ENCODE data around the gene GDPD5. TPM values are rescaled to one million over a fixed set of nuclear protein-coding genes. Genes with fewer than 3 reads are reported as not detected.

Gene GDPD5
- total RNA-seq, 3 donors from 2014 or later (not counting 1 experiment from before 2014, with no cell fraction given): 49.7 to 95.2 (median 60.2) TPM

- 98% methylated on average over 6 of the region's 6 CpGs for WGBS (ENCODE audit: insufficient coverage)
- Histone ChIP-seq H3K27ac (ENCODE audit: low read length) (no peak overlapping the region), H3K27me3 (ENCODE audit: control insufficient read depth, insufficient read depth, low read length) (no peaks in the 10 kb centered on the region), H3K9me3 (ENCODE audit: control insufficient read depth, insufficient read depth, low read length) (no peaks in the 10 kb centered on the region), H3K4me3 (ENCODE audit: low read length) (no peak overlapping the region), H3K36me3 (ENCODE audit: control insufficient read depth, insufficient read depth, low read length) (peaks cover 35% of the 10 kb centered on the region), H3K4me1 (ENCODE audit: control insufficient read depth, insufficient read depth, low read length) (peaks cover 27% of the 10 kb centered on the region)
- H3K27ac Mint-ChIP-seq: no peak overlapping the region
- H3K27me3 Mint-ChIP-seq (ENCODE audit: low read depth in 2 of 2): no peaks in the 10 kb centered on the region
- intact Hi-C loops (cut with micrococcal nuclease): no loop called here
- H3K4me3 Mint-ChIP-seq: no peak overlapping the region
- no peak for ATAC-seq
- no peak for TF ChIP-seq CTCF (IDR thresholded peaks at IDR 0.05)
- no peaks in the 10 kb centered on the region for H3K9me3 Mint-ChIP-seq
- DNase-seq: no peak
- H3K36me3 Mint-ChIP-seq: no peaks in the 10 kb centered on the region
- peaks cover 9 to 28% of the 10 kb centered on the region in 2 donors for H3K4me1 Mint-ChIP-seq
Measured at GRCh38 chr11:75567971-75568370, 42.2 kb upstream of the GDPD5 start.

- H3K27ac Mint-ChIP-seq: no peak overlapping the region
- Histone ChIP-seq H3K27me3 (ENCODE audit: control insufficient read depth, insufficient read depth, low read length) (no peaks in the 10 kb centered on the region), H3K27ac (ENCODE audit: low read length) (no peak overlapping the region), H3K4me3 (ENCODE audit: low read length) (no peak overlapping the region), H3K4me1 (ENCODE audit: control insufficient read depth, insufficient read depth, low read length) (peaks cover 35% of the 10 kb centered on the region), H3K9me3 (ENCODE audit: control insufficient read depth, insufficient read depth, low read length) (no peaks in the 10 kb centered on the region), H3K36me3 (ENCODE audit: control insufficient read depth, insufficient read depth, low read length) (peaks cover 28% of the 10 kb centered on the region)
- DNase-seq: no peak
- peaks cover 21 to 39% of the 10 kb centered on the region in 2 donors for H3K4me1 Mint-ChIP-seq
- no peaks in the 10 kb centered on the region for H3K9me3 Mint-ChIP-seq
- no peak overlapping the region for H3K4me3 Mint-ChIP-seq
- no peak for TF ChIP-seq CTCF (IDR thresholded peaks at IDR 0.05)
- WGBS (ENCODE audit: insufficient coverage): 98% methylated on average over 30 of the region's 34 CpGs
- H3K36me3 Mint-ChIP-seq: no peaks in the 10 kb centered on the region
- no peaks in the 10 kb centered on the region for H3K27me3 Mint-ChIP-seq (ENCODE audit: low read depth in 2 of 2)
- ATAC-seq: no peak
- intact Hi-C loops (cut with micrococcal nuclease): no loop called here
Measured at GRCh38 chr11:75566763-75567279, 41.1 kb upstream of the GDPD5 start.

GRCh38 chr11:75565916-75566762 lies 40.4 kb upstream of the GDPD5 start:
- Histone ChIP-seq H3K27me3 (ENCODE audit: control insufficient read depth, insufficient read depth, low read length) (no peaks in the 10 kb centered on the region), H3K9me3 (ENCODE audit: control insufficient read depth, insufficient read depth, low read length) (no peaks in the 10 kb centered on the region), H3K4me3 (ENCODE audit: low read length) (no peak overlapping the region), H3K27ac (ENCODE audit: low read length) (no peak overlapping the region), H3K4me1 (ENCODE audit: control insufficient read depth, insufficient read depth, low read length) (peaks cover 42% of the 10 kb centered on the region), H3K36me3 (ENCODE audit: control insufficient read depth, insufficient read depth, low read length) (peaks cover 23% of the 10 kb centered on the region)
- whole genome bisulfite sequencing (ENCODE audit: insufficient coverage): 74% methylated on average over 43 of the region's 43 CpGs
- H3K4me3 Mint-ChIP-seq: no peak overlapping the region
- ATAC-seq (no peak), DNase-seq (peak in 1 of 2 donors; percentile 25)
- no peaks in the 10 kb centered on the region for H3K9me3 Mint-ChIP-seq
- peaks cover 26 to 45% of the 10 kb centered on the region in 2 donors for H3K4me1 Mint-ChIP-seq
- H3K36me3 Mint-ChIP-seq: no peaks in the 10 kb centered on the region
- intact Hi-C loops (cut with micrococcal nuclease): no loop called here
- H3K27ac Mint-ChIP-seq: peak overlapping the region; percentile 26 to 64
- no peaks in the 10 kb centered on the region for H3K27me3 Mint-ChIP-seq (ENCODE audit: low read depth in 2 of 2)
- TF ChIP-seq CTCF (IDR thresholded peaks at IDR 0.05): no peak

Data from natural killer cell (primary cell).